AG10803 (cell line): ENCODE results near the gene GLT1D1.

Experiments
- DNase-seq: peaks from one replicate; pipeline ENCODE4 v3.0.0; 2010; ENCODE audit warnings: low read depth
- H3K4me3 ChIP-seq: 2 replicates; pipeline ENCODE4 v1.5.1; 2011; ENCODE audit warnings: mild to moderate bottlenecking, low read length, control low read depth
- CTCF ChIP-seq: conservative IDR thresholded peaks from 2 replicates; pipeline ENCODE4 v1.5.1; 2011; ENCODE audit warnings: mild to moderate bottlenecking, low read length, control low read depth, inconsistent platforms

GLT1D1 gene

GRCh38 chr12:128908254-128908653, 55.0 kb downstream of the GLT1D1 start:
- TF ChIP-seq CTCF = no peak
- DNase-seq = no peak
- no peak overlapping the region for H3K4me3 ChIP-seq

GRCh38 chr12:128909653-128910052, 56.4 kb downstream of the GLT1D1 start:
- no peak for TF ChIP-seq CTCF
- no peak overlapping the region for H3K4me3 ChIP-seq
- no peak for DNase-seq

GRCh38 chr12:128910629-128911028, 57.4 kb downstream of the GLT1D1 start:
- no peak for TF ChIP-seq CTCF
- H3K4me3 ChIP-seq = no peak overlapping the region
- no peak for DNase-seq

- no peak overlapping the region for H3K4me3 ChIP-seq
- no peak for TF ChIP-seq CTCF
Observed at GRCh38 chr12:128911861-128912260, 58.6 kb downstream of the GLT1D1 start.

GRCh38 chr12:128914908-128915563, 61.8 kb downstream of the GLT1D1 start:
- TF ChIP-seq CTCF = no peak
- H3K4me3 ChIP-seq = no peak overlapping the region
- no peak for DNase-seq

More at GRCh38 chr12:128911861-128912260, 58.6 kb downstream of the GLT1D1 start:
- no peak for DNase-seq

GRCh38 chr12:128916425-128916824, 63.1 kb downstream of the GLT1D1 start:
- no peak for DNase-seq
- TF ChIP-seq CTCF = no peak
- no peak overlapping the region for H3K4me3 ChIP-seq

- H3K4me3 ChIP-seq = no peak overlapping the region
- no peak for DNase-seq
- no peak for TF ChIP-seq CTCF
Observed at GRCh38 chr12:128918481-128919260, 65.4 kb downstream of the GLT1D1 start.
